HG03432 (cell line): ENCODE measurements around the gene SASH3.
"Not testable (repeated sequence)": the region's sequence is repeated elsewhere in the genome, so short reads cannot be mapped to it uniquely, and the experiment has no call there.

Experiments
- ATAC-seq: cut with Tn5 transposase; IDR thresholded peaks from one replicate; pipeline ENCODE4 v1.9.1; 2021; ENCODE audit warnings: mild to moderate bottlenecking, moderate library complexity; ENCODE audit not compliant: unreplicated experiment

SASH3 gene

DNA sequence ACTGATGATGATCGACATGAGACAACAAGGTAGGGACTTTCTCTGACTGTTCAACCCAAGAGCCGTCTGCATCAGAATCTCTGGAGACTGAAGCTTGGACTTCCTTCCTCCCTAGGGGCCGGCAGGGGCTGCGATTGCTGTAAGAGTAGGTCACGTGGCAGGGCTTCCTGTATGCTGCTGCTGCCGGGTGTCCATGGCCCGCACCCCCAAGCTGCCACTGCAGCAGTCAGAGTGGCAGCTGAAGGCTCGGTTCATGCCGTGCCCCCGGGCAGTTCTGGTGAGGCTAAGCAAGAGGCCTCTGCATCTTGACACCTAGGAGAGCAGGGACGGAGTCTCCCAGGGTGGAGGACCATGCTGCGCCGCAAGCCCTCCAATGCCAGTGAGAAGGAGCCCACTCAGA lies at the start of gene SASH3:
Gene SASH3 (plus strand): TSS at position 203 of the 400 bp plus-strand sequence. CDS start 149 bp downstream, at position 352.
- ATAC-seq, result peak; percentile 40

DNA sequence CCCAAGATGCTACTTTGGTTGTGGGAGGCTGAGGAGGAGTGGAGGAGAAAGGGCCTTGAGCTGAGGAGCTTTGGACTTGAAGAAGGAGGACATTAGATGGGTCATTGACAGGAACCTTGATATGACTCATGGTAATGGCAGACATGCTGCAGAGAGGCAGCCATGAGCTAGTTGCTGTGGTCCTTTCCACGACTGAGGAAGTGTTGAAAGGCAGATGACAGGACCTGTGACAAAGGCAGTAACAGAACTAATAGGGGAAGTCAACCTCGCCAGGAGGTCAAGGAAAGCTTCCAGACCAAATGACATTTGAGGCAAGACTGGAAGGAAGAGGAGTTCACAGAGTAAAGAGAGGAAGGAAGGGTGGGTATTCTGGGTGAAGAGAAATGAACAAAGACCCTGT lies 48.5 kb upstream of the SASH3 start:
- no peak for ATAC-seq

DNA sequence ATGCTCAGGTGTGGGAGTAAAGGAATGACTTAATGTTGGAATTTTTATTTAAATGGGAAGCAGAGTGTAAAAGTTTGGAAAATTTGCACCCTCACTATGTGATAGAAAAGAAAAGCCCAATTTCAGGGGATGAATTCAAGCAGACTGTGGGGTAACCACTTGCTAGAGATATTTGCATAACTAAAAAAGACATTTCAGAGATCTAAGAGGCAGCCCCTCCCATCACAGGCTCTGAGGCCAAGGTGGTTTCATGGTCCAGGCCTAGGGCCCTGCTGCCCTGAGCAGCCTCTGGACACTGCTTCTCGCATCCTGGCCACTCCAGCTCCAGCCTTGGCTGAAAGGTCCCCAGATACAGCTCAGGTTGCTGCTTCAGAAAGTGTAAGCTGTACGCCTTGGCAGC lies 46.9 kb upstream of the SASH3 start:
- ATAC-seq, result no peak

DNA sequence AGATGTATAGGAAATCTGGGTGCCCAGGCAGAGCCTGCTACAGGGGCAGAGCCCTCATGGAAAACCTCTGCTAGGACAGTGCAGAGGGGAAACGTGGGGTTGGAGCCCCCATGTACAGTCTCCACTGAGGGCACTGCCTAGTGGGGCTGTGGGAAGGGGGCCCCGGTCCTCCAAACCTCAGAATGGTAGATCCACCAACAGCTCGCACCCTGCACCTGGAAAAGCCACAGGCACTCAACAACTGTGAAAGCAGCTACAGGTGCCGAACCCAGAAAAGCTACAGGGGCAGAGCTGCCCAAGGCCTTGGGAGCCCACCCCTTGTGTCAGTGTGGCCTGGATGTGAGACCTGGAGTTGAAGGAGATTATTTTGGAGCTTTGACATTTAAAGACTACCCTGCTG lies 46.4 kb upstream of the SASH3 start:
- ATAC-seq, result no peak

DNA sequence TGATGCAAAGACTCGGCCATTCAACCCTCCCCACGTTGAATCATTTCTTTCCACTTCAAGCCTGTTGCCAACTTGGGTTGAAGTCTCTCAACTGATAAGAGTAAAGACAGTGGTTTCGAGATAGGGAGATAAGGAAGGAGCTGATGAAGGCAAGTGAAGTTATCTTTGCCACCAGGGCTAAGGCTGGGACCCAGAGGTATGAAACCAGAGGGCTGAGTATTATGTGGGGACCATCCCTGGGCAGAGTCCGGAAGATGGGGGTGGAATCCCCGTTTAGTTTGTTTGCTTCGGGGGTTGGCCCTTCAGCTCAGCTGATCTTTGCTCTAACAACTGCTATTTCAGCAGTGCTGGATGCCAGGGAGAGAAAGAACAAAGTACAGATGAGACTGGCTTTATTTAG lies 43.3 kb upstream of the SASH3 start:
- no peak for ATAC-seq

DNA sequence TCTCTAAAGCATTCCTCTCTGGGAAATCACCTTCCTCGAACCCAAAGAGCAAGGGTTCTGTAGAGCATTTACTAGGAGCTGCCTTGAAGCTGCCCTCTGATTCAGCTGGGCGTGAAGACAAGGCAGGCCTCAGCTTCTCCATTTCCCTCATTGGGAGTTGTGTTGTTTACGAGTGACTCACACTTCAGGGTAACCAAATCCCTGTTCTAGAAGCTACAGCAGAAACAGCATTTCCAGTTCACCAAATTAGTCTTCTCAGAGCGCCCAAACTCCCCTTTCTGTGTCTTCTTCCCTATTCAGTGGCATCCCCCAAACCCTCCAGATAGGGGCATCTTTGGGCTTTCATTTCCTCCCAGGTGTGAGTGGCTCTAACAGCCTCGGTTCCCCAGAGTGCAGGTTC lies 41.8 kb upstream of the SASH3 start:
- no peak for ATAC-seq

DNA sequence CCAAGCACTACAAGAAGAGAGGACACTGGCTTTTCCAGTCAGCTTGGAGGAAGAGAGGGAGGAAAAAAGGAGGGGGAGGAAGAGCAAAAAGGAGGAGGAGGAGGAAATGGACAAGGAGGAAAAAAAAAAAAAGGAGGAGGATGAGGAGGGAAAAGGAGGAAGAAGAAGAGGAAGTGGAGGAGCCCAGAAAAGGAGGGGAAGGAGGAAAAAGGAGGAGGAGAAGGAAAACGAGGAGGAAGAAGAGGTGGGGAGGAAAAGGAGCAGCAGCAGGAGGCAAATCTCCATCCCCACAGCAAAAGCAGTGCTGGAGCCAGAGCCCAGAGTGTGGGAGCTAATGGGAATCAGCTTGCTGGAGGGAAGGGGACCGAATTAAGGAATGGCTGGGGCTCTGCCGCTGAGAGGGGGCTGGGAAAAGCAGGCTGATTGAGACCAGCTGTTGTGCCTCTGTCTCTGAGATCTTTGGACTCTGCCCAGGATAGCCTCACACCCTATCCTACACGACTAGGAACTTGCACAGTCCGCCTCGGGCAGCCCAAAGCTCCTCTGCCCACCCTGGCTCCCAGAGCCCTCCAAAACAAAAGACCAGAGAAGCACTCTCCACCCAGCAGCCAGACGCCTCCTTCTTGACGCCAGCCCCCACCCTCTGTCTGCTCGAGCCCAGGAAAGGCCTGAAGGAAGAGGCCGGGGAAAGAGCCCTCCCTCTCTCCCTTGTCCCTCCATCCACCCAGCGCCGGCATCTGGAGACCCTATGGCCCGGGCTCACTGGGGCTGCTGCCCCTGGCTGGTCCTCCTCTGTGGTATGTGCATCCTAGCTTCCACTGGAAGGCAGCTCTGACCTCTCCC lies 41.1 kb upstream of the SASH3 start, which contains the start of gene XPNPEP2:
Gene XPNPEP2 (plus strand): TSS at position 514 of the 843 bp plus-strand sequence. CDS start 235 bp downstream, at position 749.
- no peak for ATAC-seq

DNA sequence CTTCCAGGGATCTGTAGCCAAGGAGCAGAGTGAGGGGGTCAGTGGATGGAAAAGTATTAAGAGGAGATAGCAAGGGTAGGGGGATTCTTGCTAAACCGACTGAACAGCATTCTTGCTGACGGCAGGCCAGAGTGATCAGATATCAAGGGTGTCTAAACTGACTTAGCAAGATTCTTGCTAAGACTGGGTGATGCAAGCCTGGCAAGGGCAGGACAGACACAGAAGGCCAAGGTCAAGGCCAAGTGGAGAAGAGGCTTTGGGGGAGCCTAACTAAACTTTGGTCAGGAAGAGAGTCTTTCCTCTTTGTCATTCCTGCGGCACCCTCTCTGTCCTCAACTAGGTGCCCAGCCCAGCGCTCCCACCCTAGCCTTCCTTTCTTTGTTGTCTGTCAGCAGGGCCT lies 40.2 kb upstream of the SASH3 start:
- ATAC-seq, result no peak

DNA sequence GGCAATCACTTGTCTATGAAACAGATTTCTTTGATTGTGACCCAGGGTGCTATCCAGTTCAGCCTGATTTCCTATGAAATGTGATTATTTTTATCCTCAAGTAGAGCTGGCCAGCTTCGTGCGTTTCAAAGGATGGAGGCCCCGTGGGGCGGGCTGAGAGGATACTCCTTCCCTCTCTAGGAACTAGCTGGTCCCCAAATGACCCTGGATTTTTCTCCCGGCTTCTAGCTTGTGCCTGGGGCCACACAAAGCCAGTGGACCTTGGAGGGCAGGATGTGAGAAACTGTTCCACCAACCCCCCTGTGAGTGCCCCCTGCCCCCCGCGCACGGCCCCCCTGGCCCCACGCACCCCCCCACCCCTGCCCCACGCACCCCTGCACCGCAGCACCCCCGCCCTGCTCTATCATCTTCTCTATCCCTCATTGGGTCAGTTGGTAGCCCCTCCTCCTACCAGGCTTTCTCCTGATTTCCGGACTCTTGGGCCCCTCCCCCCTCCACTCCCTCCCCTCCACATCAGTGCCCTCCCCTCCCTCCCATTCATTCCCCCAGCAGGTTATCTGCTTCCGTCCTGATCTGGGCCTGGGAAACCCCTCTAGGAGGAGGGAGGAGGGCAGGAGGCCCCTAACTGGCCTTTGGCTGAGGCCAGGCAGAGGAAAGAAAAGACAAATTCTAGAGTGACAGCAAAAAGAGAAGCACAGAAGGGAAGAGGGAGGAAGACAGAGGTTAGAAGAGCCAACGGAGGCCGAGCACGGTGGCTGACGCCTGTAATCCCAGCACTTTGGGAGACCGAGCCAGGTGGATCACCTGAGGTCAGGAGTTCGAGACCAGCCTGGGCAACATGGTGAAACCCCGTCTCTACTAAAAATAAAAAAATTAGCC lies 37.6 kb upstream of the SASH3 start:
- no peak for ATAC-seq

DNA sequence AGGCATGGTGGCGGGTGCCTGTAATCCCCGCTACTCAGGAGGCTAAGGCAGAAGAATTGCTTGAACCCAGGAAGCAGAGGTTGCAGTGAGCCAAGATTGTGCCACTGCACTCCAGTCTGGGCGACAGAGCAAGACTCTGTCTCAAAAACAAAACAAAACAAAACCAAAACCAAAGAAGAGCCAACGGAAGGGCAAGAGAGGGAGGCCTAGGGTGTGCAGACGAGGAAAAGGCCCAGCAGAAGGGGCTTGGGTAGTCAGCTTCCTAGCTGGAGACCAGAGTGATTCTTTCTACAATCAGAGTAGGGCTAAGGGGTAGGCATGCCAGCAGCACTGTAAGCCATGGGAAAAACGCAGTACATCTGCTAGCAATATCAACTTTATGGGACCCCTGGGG lies 37.0 kb upstream of the SASH3 start:
- not testable (repeated sequence) for ATAC-seq

DNA sequence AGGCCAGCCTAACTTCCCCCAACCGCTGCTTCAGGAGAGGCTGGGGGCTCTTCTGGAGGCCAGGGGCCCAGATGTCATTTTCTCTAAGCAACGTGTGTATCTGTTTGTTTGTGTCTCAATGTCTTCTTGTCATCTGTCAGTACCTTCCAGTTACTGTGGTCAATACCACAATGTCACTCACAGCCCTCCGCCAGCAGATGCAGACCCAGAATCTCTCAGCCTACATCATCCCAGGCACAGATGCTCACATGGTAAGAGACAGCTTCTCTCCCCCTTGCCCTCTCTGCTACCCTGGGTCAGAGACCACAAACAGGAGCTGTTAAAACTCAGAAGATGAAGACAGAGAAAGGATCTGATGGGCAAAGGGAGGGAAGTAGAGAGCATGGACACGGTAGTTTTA lies 35.9 kb upstream of the SASH3 start:
- ATAC-seq, result no peak

DNA sequence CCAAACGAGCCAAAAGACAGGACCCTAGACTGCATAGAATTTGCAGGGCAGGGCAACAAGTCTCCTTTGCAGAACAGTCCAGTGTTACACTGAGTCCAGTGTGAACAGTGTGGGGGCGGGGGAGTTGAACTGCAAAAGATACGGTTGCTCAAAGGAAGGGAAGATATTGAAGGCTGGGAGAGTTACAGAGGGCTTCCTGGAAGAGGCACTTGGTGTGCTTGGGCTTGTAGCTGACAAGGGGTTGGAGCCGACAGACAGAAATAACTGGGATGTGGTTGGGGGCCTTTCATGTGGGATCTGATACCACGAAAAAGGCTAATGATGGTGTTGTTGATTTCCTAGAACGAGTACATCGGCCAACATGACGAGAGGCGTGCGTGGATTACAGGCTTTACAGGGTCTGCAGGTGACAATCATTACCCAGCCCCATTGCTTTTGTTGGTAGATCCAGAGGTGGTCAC lies 34.9 kb upstream of the SASH3 start:
- no peak for ATAC-seq

DNA sequence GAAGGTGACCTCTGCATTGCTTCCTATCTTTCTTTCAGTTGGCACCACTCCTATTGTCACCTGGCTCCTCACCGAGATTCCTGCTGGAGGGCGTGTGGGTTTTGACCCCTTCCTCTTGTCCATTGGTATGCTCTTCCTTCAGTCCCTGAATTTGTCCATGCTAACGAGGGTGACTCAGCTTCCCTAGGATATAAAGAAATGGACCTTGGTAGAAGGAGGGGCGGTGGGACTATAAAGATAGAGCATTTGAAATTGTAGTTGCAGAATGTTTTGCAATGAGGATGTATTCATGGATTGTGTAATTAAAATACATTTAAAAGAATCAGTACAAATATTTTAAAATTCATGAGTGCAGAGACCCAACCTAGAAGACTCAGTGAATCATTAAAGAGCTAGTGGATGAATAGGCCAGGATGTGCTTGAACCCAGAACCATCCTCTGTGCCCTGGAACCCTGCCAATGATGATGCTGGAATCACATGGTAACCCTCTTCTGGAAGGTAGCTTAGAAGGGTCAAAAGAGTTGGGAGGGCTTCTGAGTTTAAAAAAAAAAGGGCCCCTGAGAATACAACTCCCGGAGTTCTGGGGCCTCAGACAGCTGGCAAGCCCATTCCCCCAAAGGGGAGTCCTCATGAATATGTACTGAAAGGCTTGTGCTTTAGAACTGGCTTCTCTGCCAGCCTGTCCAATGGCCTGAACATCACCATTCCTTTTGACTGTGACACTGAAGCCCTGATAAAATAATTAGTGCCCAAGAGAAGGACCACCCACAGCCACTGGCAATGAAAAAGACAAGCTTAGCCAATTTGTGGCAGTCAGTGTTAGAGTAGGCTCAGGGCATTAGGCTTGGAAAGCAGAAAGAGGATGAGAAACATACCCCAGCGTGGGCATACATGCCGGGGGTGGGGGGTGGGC lies 32.9 kb upstream of the SASH3 start:
- no peak for ATAC-seq

DNA sequence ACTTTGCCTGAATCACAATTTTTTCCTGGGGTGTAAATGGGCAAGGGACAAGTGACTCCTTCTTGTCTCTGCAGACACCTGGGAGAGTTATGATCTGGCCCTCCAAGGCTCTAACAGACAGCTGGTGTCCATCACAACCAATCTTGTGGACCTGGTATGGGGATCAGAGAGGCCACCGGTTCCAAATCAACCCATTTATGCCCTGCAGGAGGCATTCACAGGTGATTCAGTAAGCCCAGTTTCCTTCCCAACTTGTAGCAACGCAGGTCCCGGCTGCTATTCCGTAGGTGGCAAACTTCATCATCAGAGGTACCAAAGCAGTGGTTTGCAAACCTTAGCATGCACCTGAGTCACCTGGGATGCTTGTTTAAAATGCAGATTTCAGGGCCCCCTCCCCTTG lies 32.2 kb upstream of the SASH3 start:
- ATAC-seq, result no peak

DNA sequence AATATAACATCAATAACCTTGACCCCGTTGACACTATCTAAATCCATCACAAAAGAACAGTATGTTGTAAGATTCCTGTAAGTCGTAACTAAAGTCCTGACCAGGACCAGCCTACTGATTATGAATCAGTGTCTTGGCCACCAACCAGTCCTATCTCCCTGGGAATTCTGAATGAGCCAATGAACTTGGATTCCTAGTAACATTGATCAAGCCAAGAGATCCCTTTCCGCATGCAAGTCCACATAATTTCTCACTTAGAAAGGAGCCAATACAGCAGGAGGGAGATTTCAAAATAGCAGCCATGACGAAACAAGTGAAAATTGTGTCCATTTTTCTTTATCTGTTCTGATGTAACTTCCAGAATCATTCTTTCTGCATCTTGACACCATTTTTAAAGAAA lies 31.4 kb upstream of the SASH3 start:
- no peak for ATAC-seq

DNA sequence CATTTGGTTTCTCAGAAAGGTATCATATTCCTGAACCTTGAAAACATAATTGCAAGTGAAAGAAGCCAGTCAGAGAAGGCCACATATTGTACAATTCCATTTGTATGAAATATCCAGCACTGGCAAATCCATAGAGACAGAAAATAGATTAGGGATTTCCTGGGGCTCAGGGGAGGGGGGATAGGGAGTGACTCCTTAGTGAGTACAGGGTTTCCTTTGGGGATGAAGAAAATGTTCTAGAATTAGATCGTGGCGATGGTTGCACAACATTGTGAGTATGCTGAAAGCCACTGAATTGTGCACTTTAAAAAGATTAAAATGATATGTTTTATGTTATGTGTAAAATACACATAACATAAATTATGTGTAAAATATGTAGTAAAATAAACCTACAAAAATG lies 30.7 kb upstream of the SASH3 start:
- no peak for ATAC-seq

DNA sequence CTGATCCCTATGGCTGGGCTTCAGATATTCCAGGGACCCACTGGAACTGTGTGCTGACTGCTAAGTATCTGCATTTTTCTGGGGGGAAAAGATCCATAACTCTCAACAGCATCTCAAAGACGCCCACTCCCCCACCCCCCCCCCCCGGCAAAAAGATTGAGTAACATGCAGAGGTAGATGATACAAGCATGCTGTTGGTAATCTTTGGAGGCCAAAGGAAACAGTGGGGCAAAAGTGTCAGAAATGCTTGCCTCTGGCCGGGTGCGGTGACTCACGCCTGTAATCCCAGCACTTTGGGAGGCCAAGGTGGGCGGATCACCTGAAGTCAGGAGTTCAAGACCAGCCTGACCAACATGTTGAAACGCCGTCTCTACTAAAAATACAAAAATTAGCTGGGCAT lies 28.8 kb upstream of the SASH3 start:
- no peak for ATAC-seq

DNA sequence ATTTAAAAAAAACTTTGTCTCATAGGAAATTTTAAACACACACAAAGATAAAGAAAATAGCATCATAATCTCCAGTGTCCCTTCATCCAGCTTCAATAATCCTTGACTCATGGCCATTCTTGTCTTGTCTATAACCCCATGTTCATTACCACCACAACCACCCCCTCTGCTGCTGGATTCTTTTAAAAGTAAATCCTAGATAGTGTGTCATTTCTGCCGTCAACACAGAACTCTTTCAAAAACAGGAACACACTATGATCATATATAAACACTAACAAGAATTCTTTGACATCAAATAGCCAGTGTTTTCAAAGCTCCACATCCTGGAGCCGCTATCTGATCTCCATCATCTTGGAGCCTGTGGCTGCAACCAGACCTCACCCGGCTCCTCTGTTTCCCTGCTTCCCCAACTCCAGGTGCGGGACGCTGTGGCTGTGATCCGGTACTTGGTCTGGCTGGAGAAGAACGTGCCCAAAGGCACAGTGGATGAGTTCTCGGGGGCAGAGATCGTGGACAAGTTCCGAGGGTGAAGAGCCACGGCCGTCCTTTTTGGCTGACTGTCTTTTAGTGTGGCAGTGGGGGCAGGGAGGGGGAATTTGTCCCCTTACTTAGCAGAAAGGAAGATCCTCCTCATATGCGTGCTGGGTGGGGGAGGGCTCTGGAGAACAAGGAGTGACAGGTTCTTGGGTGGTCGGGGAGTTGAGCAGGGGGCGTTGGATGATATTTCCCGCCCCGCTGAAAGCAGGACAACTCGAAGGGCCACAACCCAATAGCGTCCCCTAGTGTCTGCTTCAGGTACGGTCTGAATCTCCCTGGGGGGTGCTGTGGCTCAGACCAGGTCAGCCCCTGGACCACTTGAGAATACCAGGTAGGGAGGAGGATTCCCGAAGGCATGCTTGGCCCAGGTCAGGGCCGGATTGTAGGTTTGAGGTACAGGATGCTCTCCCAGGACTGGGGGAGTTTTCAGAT lies 25.4 kb upstream of the SASH3 start:
- no peak for ATAC-seq

DNA sequence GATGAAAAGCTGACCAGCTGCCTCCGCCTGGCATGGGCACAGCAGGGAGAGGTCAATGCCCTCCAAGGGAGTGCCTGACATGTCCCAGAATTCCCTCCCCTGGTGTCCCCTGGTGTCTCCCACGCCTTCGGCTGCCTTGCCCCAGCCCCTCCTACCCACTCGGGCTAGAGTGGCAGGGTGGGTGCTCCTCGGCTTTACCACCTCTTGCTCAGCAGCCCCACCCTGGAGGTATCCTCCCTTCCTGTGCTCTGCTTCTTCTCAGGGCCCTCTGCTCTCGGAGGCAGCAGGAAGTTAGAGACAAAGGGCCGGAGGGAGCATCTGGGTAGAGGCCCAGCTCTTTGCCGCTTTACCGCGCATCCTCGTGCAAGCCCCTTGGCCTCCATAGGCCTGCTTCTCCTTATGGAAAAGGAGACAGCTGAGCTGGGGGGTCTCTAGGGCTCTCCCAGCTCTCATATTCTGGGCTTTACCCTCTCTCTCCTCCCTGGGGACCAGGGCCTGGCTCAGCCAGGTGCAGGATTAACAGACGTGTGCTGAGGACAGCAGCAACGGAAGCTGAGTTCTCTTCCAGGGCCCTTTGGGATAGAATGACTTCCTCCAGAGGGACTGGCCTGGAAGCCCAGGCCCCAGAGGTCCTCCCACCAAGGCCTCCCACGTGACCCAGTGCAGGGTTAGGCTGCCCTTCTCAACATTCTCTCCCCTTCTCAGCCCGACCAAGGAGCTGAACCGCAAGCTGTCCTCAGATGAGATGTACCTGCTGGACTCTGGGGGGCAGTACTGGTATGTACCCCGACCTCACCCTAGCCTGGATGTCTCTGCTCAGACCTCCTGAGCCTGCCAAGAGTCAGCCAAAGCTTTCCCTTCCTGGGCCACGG lies 23.7 kb upstream of the SASH3 start:
- no peak for ATAC-seq
